Fibroblast of the aortic adventitia (primary cell): ENCODE data around the gene LIMS2. TPM values are rescaled to one million over a fixed set of nuclear protein-coding genes. Genes with fewer than 3 reads are reported as not detected.

Experiments used
- DNase-seq: peaks from one replicate; pipeline ENCODE4 v3.0.0-alpha.2; 2010; ENCODE audit warnings: low read depth
- H3K4me3 ChIP-seq: 2 replicates; pipeline ENCODE4 v1.5.1; 2011; ENCODE audit warnings: low read depth, mild to moderate bottlenecking, control low read depth, low read length, moderate library complexity
- total RNA-seq: library from RNA; depleted of rRNA; stranded (reverse); fragments of >200 nt; gene quantifications from 2 replicates; pipeline ENCODE4 v1.2.3, GENCODE V29; 2012; ENCODE audit warnings: low replicate concordance
- TF ChIP-seq, protein P1 (sequence below): IDR thresholded peaks from 2 replicates; pipeline ENCODE4 v1.5.1; 2011; ENCODE audit warnings: mild to moderate bottlenecking, low read length, control low read depth, inconsistent platforms; ENCODE audit not compliant: insufficient read depth

The LIMS2 gene
- total RNA-seq, 1 donor: 7.8 TPM

GRCh38 chr2:127673291-127674069 is 1.9 kb downstream of the LIMS2 start:
- H3K4me3 ChIP-seq: peak overlapping the region; percentile 66
- DNase-seq: peak; percentile 32
- TF ChIP-seq, protein P1, sequence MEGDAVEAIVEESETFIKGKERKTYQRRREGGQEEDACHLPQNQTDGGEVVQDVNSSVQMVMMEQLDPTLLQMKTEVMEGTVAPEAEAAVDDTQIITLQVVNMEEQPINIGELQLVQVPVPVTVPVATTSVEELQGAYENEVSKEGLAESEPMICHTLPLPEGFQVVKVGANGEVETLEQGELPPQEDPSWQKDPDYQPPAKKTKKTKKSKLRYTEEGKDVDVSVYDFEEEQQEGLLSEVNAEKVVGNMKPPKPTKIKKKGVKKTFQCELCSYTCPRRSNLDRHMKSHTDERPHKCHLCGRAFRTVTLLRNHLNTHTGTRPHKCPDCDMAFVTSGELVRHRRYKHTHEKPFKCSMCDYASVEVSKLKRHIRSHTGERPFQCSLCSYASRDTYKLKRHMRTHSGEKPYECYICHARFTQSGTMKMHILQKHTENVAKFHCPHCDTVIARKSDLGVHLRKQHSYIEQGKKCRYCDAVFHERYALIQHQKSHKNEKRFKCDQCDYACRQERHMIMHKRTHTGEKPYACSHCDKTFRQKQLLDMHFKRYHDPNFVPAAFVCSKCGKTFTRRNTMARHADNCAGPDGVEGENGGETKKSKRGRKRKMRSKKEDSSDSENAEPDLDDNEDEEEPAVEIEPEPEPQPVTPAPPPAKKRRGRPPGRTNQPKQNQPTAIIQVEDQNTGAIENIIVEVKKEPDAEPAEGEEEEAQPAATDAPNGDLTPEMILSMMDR: no peak

DNA sequence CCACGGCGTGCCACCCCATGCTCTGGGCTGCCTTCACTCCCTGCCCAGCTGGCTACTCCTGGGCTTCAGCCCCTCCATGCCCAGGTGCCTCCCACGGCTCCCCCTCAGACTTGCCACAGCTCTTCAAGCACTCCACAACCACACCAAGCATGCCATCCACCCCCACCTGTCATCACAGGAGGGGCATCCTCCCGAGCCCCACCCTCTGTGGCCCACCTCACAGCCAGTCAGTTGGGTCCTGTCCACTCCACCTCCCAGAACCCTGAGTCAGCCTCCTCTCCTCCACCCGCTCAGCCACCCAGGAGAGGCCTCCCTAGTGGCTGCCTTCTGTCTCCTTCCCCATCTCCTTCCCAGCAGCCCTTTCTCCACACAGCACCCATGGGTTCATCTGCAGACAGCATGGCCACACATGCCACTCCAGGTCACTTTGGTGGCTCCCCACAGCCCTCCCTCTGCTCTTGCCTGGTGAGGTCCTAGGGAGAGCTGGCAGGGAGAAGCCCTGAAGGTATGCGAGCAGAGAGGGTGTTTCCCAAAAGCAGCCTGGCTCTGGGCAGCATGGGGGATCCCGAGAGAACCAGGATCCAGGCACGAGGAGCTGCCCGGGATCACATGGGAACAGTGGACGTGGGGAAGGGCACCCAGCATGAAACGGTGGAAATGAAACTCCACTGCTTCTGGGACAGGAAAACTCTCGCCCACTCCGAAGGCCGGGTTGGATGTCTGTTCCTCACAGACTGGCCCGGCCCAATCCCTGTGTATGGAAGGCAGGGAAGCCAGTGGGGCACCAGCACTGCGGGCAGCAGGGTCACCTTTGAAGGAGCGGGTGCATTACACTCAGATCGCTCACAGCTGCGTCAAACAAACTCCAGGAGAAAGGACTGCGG is 2.7 kb downstream of the LIMS2 start:
- no peak overlapping the region for H3K4me3 ChIP-seq
- TF ChIP-seq, protein P1: no peak
- no peak for DNase-seq

- H3K4me3 ChIP-seq: no peak overlapping the region
- DNase-seq: no peak
- TF ChIP-seq, protein P1: no peak
These were observed 3.6 kb downstream of the LIMS2 start for GRCh38 chr2:127671557-127672302.

GRCh38 chr2:127670957-127671290 is 4.4 kb downstream of the LIMS2 start:
- DNase-seq: no peak
- TF ChIP-seq, protein P1: no peak
- H3K4me3 ChIP-seq: no peak overlapping the region

DNA sequence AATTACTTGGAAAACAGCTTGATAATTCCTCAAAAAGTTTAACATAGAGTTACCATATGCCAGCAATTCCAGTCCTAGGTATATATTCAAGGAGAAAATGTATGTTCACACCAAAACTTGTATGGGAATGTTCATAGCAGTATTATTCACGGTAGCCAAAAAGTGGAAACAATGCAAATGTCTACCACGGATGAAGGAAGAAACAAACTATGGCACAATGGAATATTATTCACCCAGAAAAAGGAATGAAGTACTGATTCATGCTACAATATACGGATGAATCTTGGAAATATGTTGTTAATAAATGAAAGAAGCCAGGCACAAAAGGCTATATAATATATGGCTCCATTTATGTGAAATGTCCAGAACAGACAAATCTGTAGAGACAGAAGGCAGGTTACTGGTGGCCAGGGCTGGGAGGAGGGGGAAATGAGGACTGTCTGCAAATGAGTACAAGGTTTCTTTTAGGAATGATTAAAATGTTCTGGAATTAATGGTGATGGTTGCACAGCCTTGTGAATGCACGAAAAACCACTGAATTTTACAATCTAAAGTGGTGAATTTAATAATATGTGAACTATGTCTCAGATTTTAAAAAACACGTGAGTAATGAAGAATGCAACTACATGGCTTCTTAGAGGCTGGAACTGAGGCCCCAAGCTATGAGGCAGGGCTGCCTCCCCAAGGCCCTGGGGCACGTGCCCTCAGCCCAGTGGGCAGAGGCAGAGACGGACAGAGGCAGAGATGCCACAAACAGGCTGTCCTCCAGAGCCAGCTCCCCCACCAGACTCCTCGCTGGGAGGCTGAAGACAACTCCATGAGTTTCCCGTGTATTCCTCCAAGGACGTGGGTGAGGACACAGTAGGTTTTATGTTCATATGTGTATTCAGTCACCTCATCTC is 5.0 kb downstream of the LIMS2 start:
- DNase-seq: no peak
- no peak overlapping the region for H3K4me3 ChIP-seq
- TF ChIP-seq, protein P1: no peak

GRCh38 chr2:127669056-127669455 is 6.3 kb downstream of the LIMS2 start:
- no peak for DNase-seq
- TF ChIP-seq, protein P1: no peak
- no peak overlapping the region for H3K4me3 ChIP-seq
